Astrocyte (in vitro differentiated cells and primary cell): ENCODE results near the gene LRCH1. TPM values are rescaled to one million over a fixed set of nuclear protein-coding genes. Genes with fewer than 3 reads are reported as not detected.

Experiments
- DNase-seq: peaks from one replicate; pipeline ENCODE4 v3.0.0-alpha.2; 2010; ENCODE audit warnings: low read depth
- FAIRE-seq: peaks from 2 replicates; lab custom pipeline; 2011; peaks lifted over from hg19 to GRCh38; lab: Jason Lieb, UNC
- H2AFZ ChIP-seq: 2 replicates; pipeline ENCODE4 v1.6.0; 2012; ENCODE audit warnings: low read depth, low read length, inconsistent platforms
- H3K27ac ChIP-seq: 2 replicates; pipeline ENCODE4 v1.5.1; 2011; ENCODE audit warnings: low read depth, low read length, inconsistent platforms
- H3K27me3 ChIP-seq: 2 replicates; pipeline ENCODE4 v1.6.0; 2011; ENCODE audit warnings: low read length, inconsistent platforms; ENCODE audit not compliant: insufficient read depth
- H3K36me3 ChIP-seq: 2 replicates; pipeline ENCODE4 v1.5.1; 2011; ENCODE audit warnings: low read length, inconsistent platforms; ENCODE audit not compliant: insufficient read depth
- H3K4me1 ChIP-seq: 2 replicates; pipeline ENCODE4 v1.5.1; 2011; ENCODE audit warnings: low read length, inconsistent platforms; ENCODE audit not compliant: insufficient read depth
- H3K4me2 ChIP-seq: 2 replicates; pipeline ENCODE4 v1.6.0; 2012; ENCODE audit warnings: low read length, inconsistent platforms
- H3K4me3 ChIP-seq: 2 replicates; pipeline ENCODE4 v1.5.1; 2011; ENCODE audit warnings: low read depth, mild to moderate bottlenecking, low read length, inconsistent platforms; ENCODE audit not compliant: insufficient read depth
- H3K79me2 ChIP-seq: 2 replicates; pipeline ENCODE4 v1.6.0; 2012; ENCODE audit warnings: mild to moderate bottlenecking, low read length, inconsistent platforms; ENCODE audit not compliant: insufficient read depth
- H3K9ac ChIP-seq: 2 replicates; pipeline ENCODE4 v1.6.0; 2012; ENCODE audit warnings: mild to moderate bottlenecking, low read length, inconsistent platforms
- H3K9me3 ChIP-seq: 2 replicates; pipeline ENCODE4 v1.5.1; 2012; ENCODE audit warnings: low read depth, mild to moderate bottlenecking, low read length, inconsistent platforms; ENCODE audit not compliant: insufficient read depth
- H4K20me1 ChIP-seq: 2 replicates; pipeline ENCODE4 v1.6.0; 2012; ENCODE audit warnings: low read length, inconsistent platforms; ENCODE audit not compliant: insufficient read depth
- H3K27ac Mint-ChIP-seq: one replicate; pipeline ENCODE4 v1.8.0; 2021; ENCODE audit warnings: mild to moderate bottlenecking, mixed read lengths; ENCODE audit not compliant: unreplicated experiment
- H3K27me3 Mint-ChIP-seq: one replicate; pipeline ENCODE4 v1.8.0; 2021; ENCODE audit warnings: low read depth, mixed read lengths; ENCODE audit not compliant: unreplicated experiment
- H3K36me3 Mint-ChIP-seq: one replicate; pipeline ENCODE4 v1.8.0; 2021; ENCODE audit warnings: low read depth, mixed read lengths; ENCODE audit not compliant: unreplicated experiment
- H3K4me1 Mint-ChIP-seq: one replicate; pipeline ENCODE4 v1.8.0; 2021; ENCODE audit warnings: low read depth, mixed read lengths; ENCODE audit not compliant: unreplicated experiment
- H3K4me3 Mint-ChIP-seq: one replicate; pipeline ENCODE4 v1.8.0; 2021; ENCODE audit warnings: mild to moderate bottlenecking, moderate library complexity, mixed read lengths; ENCODE audit not compliant: unreplicated experiment
- H3K9me3 Mint-ChIP-seq: one replicate; pipeline ENCODE4 v1.8.0; 2021; ENCODE audit warnings: mild to moderate bottlenecking, mixed read lengths; ENCODE audit not compliant: unreplicated experiment
- EZH2 ChIP-seq: IDR thresholded peaks from 2 replicates; pipeline ENCODE4 v1.6.1; 2012; ENCODE audit warnings: mild to moderate bottlenecking, low read length, inconsistent platforms; ENCODE audit not compliant: insufficient read depth
- total RNA-seq: library from RNA; stranded (reverse); gene quantifications from 2 replicates; pipeline ENCODE4 v1.2.1, GENCODE V29; 2021
- TF ChIP-seq, protein P1 (sequence below): IDR thresholded peaks from 2 replicates; pipeline ENCODE4 v1.5.1; 2011; ENCODE audit warnings: low read depth, mild to moderate bottlenecking, inconsistent platforms, low read length, moderate library complexity; ENCODE audit not compliant: insufficient read depth

The LRCH1 gene
- total RNA-seq, 1 donor from 2014 or later, result 17.7 TPM

DNA sequence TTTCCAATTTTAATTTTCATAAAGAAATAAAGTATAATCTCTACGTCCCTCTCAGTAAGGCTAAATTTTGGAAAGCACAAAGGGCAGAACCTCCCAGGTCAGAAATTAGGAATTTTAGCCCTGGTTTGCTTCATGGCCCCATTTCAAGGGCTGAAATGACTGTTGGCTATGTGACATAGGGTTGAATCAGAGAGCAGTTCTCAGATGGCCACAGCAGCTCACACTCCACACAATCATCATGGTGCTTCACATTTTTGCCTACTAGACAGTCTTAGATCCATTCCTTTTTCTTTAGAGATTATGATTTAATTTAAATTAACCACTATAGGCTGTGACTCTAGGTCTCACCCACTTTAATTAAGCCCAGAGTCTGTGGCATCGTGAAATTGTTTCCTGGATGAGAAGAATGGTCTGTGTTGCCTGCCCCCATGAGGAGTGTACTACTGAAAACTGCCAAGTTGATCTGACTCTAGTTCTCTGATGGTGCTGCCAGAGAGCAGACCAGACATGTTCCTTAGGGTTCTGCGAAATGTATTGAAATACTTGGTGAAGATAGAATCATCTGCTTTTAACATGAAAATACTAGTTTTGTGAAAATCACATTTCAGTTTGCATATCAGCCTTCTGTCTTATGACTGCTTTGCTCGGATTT is 186.6 kb downstream of the LRCH1 start:
- Histone ChIP-seq H3K4me1 (peaks cover 3% of the 10 kb centered on the region), H3K9me3 (no peaks in the 10 kb centered on the region), H4K20me1 (no peaks in the 10 kb centered on the region), H3K27me3 (no peaks in the 10 kb centered on the region), H2AFZ (no peak overlapping the region), H3K27ac (no peak overlapping the region), H3K79me2 (no peaks in the 10 kb centered on the region), H3K9ac (no peak overlapping the region), H3K4me2 (no peak overlapping the region), H3K36me3 (peaks cover 5% of the 10 kb centered on the region), H3K4me3 (no peak overlapping the region)
- peaks cover 7% of the 10 kb centered on the region for H3K4me1 Mint-ChIP-seq
- peaks cover 6% of the 10 kb centered on the region for H3K36me3 Mint-ChIP-seq
- TF ChIP-seq, protein P1, sequence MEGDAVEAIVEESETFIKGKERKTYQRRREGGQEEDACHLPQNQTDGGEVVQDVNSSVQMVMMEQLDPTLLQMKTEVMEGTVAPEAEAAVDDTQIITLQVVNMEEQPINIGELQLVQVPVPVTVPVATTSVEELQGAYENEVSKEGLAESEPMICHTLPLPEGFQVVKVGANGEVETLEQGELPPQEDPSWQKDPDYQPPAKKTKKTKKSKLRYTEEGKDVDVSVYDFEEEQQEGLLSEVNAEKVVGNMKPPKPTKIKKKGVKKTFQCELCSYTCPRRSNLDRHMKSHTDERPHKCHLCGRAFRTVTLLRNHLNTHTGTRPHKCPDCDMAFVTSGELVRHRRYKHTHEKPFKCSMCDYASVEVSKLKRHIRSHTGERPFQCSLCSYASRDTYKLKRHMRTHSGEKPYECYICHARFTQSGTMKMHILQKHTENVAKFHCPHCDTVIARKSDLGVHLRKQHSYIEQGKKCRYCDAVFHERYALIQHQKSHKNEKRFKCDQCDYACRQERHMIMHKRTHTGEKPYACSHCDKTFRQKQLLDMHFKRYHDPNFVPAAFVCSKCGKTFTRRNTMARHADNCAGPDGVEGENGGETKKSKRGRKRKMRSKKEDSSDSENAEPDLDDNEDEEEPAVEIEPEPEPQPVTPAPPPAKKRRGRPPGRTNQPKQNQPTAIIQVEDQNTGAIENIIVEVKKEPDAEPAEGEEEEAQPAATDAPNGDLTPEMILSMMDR, result no peak
- TF ChIP-seq EZH2, result no peak
- no peaks in the 10 kb centered on the region for H3K27me3 Mint-ChIP-seq
- H3K4me3 Mint-ChIP-seq, result no peak overlapping the region
- FAIRE-seq (no peak), DNase-seq (no peak)
- no peak overlapping the region for H3K27ac Mint-ChIP-seq
- no peaks in the 10 kb centered on the region for H3K9me3 Mint-ChIP-seq

DNA sequence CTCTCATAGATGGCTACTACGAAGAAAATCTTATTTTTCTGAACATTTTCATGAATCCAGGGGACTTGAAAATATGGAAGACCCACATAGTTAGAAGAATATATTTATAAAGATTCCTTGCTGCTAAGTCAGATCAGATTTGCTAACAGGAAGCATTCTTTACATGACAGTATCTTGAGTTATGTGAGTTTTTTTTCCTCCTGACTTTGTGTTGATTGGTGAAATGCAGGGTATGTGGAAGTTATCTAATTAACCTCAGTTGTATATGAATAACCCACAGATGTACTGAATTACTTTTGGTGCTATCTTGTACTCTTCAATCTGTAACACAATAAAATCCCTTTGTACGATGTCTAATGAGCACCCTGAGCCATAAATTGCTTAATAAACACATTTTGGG is 190.2 kb downstream of the LRCH1 start:
- H3K4me2 ChIP-seq, result peak overlapping the region; percentile 42
- H3K36me3 Mint-ChIP-seq, result peaks cover 23% of the 10 kb centered on the region
- no peak overlapping the region for H3K27ac Mint-ChIP-seq
- H4K20me1 ChIP-seq, result no peaks in the 10 kb centered on the region
- no peaks in the 10 kb centered on the region for H3K79me2 ChIP-seq
- peaks cover 6% of the 10 kb centered on the region for H3K9me3 Mint-ChIP-seq
- FAIRE-seq (no peak), DNase-seq (peak; percentile 49)
- peak overlapping the region; percentile 16 for H3K4me3 Mint-ChIP-seq
- H3K9ac ChIP-seq, result no peak overlapping the region
- H3K27me3 Mint-ChIP-seq, result no peaks in the 10 kb centered on the region
- no peaks in the 10 kb centered on the region for H3K36me3 ChIP-seq
- H3K4me1 ChIP-seq, result peaks cover 9% of the 10 kb centered on the region
- peak overlapping the region; percentile 17 for H3K27ac ChIP-seq
- H3K27me3 ChIP-seq, result no peaks in the 10 kb centered on the region
- TF ChIP-seq, protein P1, result no peak
- no peak for TF ChIP-seq EZH2
- no peaks in the 10 kb centered on the region for H3K9me3 ChIP-seq
- H2AFZ ChIP-seq, result no peak overlapping the region
- peaks cover 8% of the 10 kb centered on the region for H3K4me1 Mint-ChIP-seq
- H3K4me3 ChIP-seq, result no peak overlapping the region

DNA sequence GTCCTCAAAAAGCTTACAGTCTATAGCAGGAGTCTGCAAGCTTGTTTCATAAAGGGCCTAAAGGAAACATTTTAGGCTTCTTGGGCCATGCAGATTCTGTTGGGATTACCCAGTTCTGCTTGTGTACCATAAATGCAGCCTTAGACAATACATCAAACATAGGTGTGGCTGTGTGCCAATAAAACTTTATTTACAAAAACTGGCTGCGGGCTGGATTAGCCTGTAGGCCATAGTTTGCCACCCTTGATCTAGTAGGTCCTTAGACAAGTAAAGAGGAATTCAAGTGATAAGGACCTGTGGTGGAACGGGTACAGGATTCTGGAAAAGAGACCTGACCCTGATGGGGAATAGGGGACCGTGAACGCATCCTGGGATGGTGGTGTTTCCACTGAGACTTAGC is 192.1 kb downstream of the LRCH1 start:
- TF ChIP-seq, protein P1, result no peak
- no peak for TF ChIP-seq EZH2
- H3K79me2 ChIP-seq, result no peaks in the 10 kb centered on the region
- H3K9ac ChIP-seq, result no peak overlapping the region
- Mint-ChIP-seq H3K4me3 (no peak overlapping the region), H3K36me3 (peaks cover 24% of the 10 kb centered on the region), H3K9me3 (peaks cover 6% of the 10 kb centered on the region), H3K4me1 (peaks cover 12% of the 10 kb centered on the region), H3K27ac (no peak overlapping the region), H3K27me3 (no peaks in the 10 kb centered on the region)
- H4K20me1 ChIP-seq, result no peaks in the 10 kb centered on the region
- no peak overlapping the region for H3K27ac ChIP-seq
- H3K27me3 ChIP-seq, result no peaks in the 10 kb centered on the region
- no peak for FAIRE-seq
- peaks cover 15% of the 10 kb centered on the region for H3K4me1 ChIP-seq
- no peak for DNase-seq
- no peak overlapping the region for H3K4me3 ChIP-seq
- peaks cover 3% of the 10 kb centered on the region for H3K36me3 ChIP-seq
- H3K4me2 ChIP-seq, result no peak overlapping the region
- H3K9me3 ChIP-seq, result no peaks in the 10 kb centered on the region
- H2AFZ ChIP-seq, result no peak overlapping the region
